ENCODE data around the gene SNTG2.

- TF ChIP-seq CTCF (IDR thresholded peaks at IDR 0.05) (no peak), EP300 (IDR thresholded peaks at IDR 0.05) (no peak), POLR2A (IDR thresholded peaks at IDR 0.05) (no peak), POLR2AphosphoS5 (IDR thresholded peaks at IDR 0.05) (no peak)
Measured at GRCh38 chr2:1377473-1377872, 426.8 kb downstream of the SNTG2 start.
